Gastroesophageal sphincter (tissue), 4 donors: ENCODE measurements around the gene UMAD1. TPM values are rescaled to one million over a fixed set of nuclear protein-coding genes. Genes with fewer than 3 reads are reported as not detected.
"Not testable (repeated sequence)": the region's sequence is repeated elsewhere in the genome, so short reads cannot be mapped to it uniquely, and the experiment has no call there.

ENCODE experiments used
- ATAC-seq: fragments of 150-250 bp; one replicate; pipeline ENCODE4 v1.9.1; 2016; ENCODE audit warnings: mild to moderate bottlenecking, moderate library complexity
- H3K27ac ChIP-seq, 4 donors: fragments of 200-600 bp; sonication (generic) in 3 of 4; 1 replicate in 3 of 4; 2 replicates in 1 of 4; pipeline ENCODE4 v1.5.1; 2016 to 2019
- H3K27me3 ChIP-seq: fragments of 200-600 bp; sonication (generic); one replicate; pipeline ENCODE4 v1.5.1; 2019
- H3K36me3 ChIP-seq, 2 donors: fragments of 200-600 bp; sonication (generic); one replicate each; pipeline ENCODE4 v1.5.1; 2019; ENCODE audit warnings: control low read depth in 1 of 2
- H3K4me1 ChIP-seq, 3 donors: fragments of 200-600 bp; sonication (generic); 1 replicate in 2 of 3; 2 replicates in 1 of 3; pipeline ENCODE4 v1.5.1; 2016 to 2019; ENCODE audit warnings: control low read depth in 2 of 3
- H3K4me3 ChIP-seq, 2 donors: fragments of 200-600 bp; sonication (generic); one replicate each; pipeline ENCODE4 v1.5.1; 2019; ENCODE audit warnings: mild to moderate bottlenecking in 1 of 2, moderate library complexity in 1 of 2
- H3K9me3 ChIP-seq, 3 donors: fragments of 200-600 bp; sonication (generic); one replicate each; pipeline ENCODE4 v1.5.1; 2017 to 2019; ENCODE audit warnings: control low read depth in 2 of 3
- EP300 ChIP-seq: sonication (generic); formaldehyde crosslinking; IDR thresholded peaks from one replicate; pipeline ENCODE4 v1.6.1; 2017; ENCODE audit warnings: antibody characterized with exemption, mild to moderate bottlenecking
- POLR2A ChIP-seq, 2 donors: fragments of 450-650 bp; IDR thresholded peaks; one replicate each; pipeline ENCODE4 v1.6.1; 2017; ENCODE audit warnings: antibody characterized with exemption in 2 of 2, mild to moderate bottlenecking in 2 of 2, moderate library complexity in 1 of 2
- POLR2AphosphoS5 ChIP-seq: sonication (generic); formaldehyde crosslinking; IDR thresholded peaks from one replicate; pipeline ENCODE4 v1.6.1; 2017; ENCODE audit warnings: antibody characterized with exemption
- WGBS, 2 donors: methylation state at CpG; one replicate each; pipeline ENCODE4 v1.1.5; 2018; ENCODE audit warnings: low coverage in 1 of 2; 5-methylcytosine and 5-hydroxymethylcytosine counted together
- total RNA-seq, 4 donors: library from RNA; depleted of rRNA; stranded (reverse); fragments of >200 nt; gene quantifications; one replicate each; pipeline ENCODE4 v1.1.0, GENCODE V29; 2016
- TF ChIP-seq, protein P1 (sequence below), 4 experiments: fragments of 200-600 bp in 2 of 4; fragments of 450-650 bp in 2 of 4; sonication (generic) in 1 of 4; IDR thresholded peaks; one replicate each; pipeline ENCODE4 v1.5.1; 2017 to 2019; ENCODE audit warnings: antibody characterized with exemption in 4 of 4, mild to moderate bottlenecking in 2 of 4, moderate library complexity in 2 of 4

The UMAD1 gene
- total RNA-seq, 4 donors from 2014 or later: 7.4 to 24.4 (median 15.9) TPM

DNA sequence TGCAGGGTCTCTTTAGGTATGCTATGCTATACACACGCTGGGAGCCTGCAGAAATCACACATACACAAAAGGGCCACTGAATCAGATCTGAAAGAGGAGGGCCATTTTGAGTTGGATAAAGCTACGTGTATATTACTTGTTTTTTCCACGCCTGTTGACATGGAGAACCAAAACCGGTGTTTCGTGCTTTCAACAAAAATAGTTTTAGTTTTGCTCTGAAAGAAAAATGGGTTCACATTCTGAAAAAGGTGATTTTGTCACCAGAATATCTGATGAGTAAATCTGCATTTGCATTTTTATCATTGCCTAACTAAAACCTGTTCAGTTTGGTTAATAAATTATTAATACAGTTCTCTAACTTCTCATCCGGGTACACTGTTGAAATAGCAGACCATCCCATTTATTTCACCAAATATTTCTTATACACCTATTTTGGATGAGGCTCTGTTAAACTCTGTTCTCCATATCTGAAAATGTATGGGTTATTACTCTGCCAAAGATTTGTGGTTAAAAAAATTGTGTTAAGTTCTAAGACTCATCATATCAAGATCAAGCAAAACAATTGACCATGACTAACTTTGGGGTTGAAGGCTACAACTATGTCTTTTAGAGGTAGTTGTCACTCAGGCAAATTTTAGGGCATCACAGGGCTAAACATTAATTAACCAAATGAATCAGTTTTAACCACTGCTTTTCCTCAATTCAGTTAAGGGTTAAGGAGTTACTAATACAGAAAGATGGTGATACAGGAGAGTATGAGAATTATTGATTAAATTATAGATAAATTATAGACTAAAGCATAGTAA is 179.1 kb downstream of the UMAD1 start:
- H3K9me3 ChIP-seq: no peaks in the 10 kb centered on the region
- H3K4me3 ChIP-seq: no peak overlapping the region
- TF ChIP-seq EP300 (no peak), POLR2AphosphoS5 (no peak), POLR2A (IDR thresholded peaks at IDR 0.05) (no peak)
- TF ChIP-seq, protein P1, sequence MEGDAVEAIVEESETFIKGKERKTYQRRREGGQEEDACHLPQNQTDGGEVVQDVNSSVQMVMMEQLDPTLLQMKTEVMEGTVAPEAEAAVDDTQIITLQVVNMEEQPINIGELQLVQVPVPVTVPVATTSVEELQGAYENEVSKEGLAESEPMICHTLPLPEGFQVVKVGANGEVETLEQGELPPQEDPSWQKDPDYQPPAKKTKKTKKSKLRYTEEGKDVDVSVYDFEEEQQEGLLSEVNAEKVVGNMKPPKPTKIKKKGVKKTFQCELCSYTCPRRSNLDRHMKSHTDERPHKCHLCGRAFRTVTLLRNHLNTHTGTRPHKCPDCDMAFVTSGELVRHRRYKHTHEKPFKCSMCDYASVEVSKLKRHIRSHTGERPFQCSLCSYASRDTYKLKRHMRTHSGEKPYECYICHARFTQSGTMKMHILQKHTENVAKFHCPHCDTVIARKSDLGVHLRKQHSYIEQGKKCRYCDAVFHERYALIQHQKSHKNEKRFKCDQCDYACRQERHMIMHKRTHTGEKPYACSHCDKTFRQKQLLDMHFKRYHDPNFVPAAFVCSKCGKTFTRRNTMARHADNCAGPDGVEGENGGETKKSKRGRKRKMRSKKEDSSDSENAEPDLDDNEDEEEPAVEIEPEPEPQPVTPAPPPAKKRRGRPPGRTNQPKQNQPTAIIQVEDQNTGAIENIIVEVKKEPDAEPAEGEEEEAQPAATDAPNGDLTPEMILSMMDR (IDR thresholded peaks at IDR 0.05): no peak
- WGBS, 2 donors: 87 to 89% methylated on average over 4 to 6 of the region's 6 CpGs
- peaks cover 0 to 4% of the 10 kb centered on the region in 2 donors for H3K36me3 ChIP-seq
- no peak for ATAC-seq
- no peak overlapping the region for H3K27ac ChIP-seq
- H3K27me3 ChIP-seq: no peaks in the 10 kb centered on the region
- no peaks in the 10 kb centered on the region for H3K4me1 ChIP-seq

DNA sequence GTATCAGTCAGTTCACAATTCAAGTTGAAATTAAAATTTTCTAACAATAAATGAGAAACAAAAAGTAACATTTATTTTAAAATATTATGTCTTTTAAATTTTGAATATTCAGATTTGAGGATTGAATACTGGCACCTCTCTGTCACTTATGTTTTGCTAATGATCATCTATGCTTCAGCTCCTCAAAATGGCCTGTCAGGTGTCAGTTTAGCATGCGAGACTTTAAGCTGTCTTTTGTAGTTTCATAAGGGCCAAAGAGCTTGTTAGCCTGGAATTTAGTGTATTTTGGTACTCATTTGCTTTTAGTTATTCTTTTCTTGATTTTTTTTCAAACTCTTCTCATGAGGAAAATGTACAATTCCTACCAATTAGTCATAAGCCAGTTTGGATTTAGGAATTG is 179.9 kb downstream of the UMAD1 start:
- 92 to 100% methylated on average over 1 of the region's 1 CpG for WGBS, 2 donors

DNA sequence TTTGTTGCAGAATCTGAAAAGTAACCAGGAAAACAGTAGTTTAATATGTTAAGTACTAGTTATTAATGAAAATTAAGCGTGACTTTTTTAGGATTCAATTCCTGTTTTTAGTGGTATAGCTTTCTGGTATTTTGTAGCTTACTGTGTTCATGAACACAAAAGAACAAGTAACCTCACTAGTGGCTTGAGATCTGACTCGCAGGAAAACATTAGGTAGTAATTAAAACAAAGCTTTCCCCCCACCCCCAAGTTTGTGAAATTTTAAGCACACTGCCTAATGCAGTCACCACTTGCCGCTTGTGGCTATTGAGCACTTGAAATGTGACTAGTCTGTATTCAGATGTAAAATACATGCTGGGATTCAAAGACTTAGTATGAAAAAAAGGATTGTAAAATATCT is 180.4 kb downstream of the UMAD1 start:
- no peaks in the 10 kb centered on the region for H3K36me3 ChIP-seq
- H3K4me1 ChIP-seq: no peaks in the 10 kb centered on the region
- no peak for ATAC-seq
- H3K27me3 ChIP-seq: no peaks in the 10 kb centered on the region
- no peak overlapping the region for H3K4me3 ChIP-seq
- no peak overlapping the region for H3K27ac ChIP-seq
- H3K9me3 ChIP-seq: no peaks in the 10 kb centered on the region
- TF ChIP-seq POLR2A (IDR thresholded peaks at IDR 0.05): no peak
- no peak for TF ChIP-seq POLR2AphosphoS5
- no peak for TF ChIP-seq EP300
- TF ChIP-seq, protein P1 (IDR thresholded peaks at IDR 0.05): no peak
- WGBS, 2 donors: 90 to 92% methylated on average over 3 of the region's 3 CpGs

More for the DNA sequence above, 179.9 kb downstream of the UMAD1 start:
- H3K4me1 ChIP-seq: no peaks in the 10 kb centered on the region
- H3K36me3 ChIP-seq: no peaks in the 10 kb centered on the region
- no peaks in the 10 kb centered on the region for H3K27me3 ChIP-seq
- H3K9me3 ChIP-seq: no peaks in the 10 kb centered on the region
- no peak overlapping the region for H3K4me3 ChIP-seq
- TF ChIP-seq POLR2A (IDR thresholded peaks at IDR 0.05): no peak
- TF ChIP-seq EP300: no peak
- H3K27ac ChIP-seq: no peak overlapping the region
- ATAC-seq: no peak

DNA sequence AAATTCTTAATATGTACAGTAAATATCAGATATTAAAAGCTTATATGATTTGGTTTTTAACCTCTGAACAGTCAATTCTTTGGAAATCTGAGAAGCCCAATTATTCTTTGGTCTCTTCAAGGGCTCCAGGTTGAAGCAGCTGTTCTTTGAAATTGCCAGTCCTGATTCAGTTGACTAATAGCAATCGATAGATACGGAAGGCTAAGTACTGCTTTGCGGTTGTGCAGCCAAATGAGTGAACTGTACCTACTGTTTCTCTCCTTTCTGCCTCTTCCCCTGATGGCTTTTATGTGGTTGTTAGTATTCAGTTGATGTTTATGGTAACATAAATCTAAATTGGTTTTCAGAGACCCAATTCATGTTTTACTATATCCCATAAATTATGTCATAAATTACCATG is 181.0 kb downstream of the UMAD1 start:
- no peak overlapping the region for H3K27ac ChIP-seq
- ATAC-seq: no peak
- WGBS, 2 donors: 95% methylated on average over 3 of the region's 3 CpGs

DNA sequence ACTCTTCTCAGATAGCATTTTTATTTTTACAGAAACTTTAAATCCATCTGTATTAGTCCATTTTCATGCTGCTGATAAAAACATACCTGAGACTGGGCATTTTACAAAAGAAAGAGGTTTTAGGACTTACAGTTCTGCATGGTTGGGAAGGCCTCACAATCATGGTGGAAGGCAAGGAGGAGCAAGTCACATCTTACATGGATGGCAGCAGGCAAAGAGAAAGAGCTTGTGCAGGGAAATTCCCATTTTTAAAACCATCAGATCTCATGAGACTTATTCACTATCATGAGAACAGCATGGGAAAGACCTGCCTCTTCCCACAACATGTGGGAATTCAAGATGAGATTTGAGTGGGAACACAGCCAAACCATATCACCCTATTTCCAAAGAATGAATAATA is 184.7 kb downstream of the UMAD1 start:
- not testable (repeated sequence) for H3K27ac ChIP-seq, ATAC-seq, H3K4me3 ChIP-seq, H3K4me1 ChIP-seq, H3K27me3 ChIP-seq, H3K36me3 ChIP-seq, H3K9me3 ChIP-seq

More for the DNA sequence above, 181.0 kb downstream of the UMAD1 start:
- no peaks in the 10 kb centered on the region for H3K9me3 ChIP-seq
- H3K36me3 ChIP-seq: no peaks in the 10 kb centered on the region
- H3K4me3 ChIP-seq: no peak overlapping the region
- H3K27me3 ChIP-seq: no peaks in the 10 kb centered on the region
- TF ChIP-seq, protein P1 (IDR thresholded peaks at IDR 0.05): no peak
- TF ChIP-seq EP300: no peak
- no peak for TF ChIP-seq POLR2A (IDR thresholded peaks at IDR 0.05)
- TF ChIP-seq POLR2AphosphoS5: no peak
- H3K4me1 ChIP-seq: no peaks in the 10 kb centered on the region

DNA sequence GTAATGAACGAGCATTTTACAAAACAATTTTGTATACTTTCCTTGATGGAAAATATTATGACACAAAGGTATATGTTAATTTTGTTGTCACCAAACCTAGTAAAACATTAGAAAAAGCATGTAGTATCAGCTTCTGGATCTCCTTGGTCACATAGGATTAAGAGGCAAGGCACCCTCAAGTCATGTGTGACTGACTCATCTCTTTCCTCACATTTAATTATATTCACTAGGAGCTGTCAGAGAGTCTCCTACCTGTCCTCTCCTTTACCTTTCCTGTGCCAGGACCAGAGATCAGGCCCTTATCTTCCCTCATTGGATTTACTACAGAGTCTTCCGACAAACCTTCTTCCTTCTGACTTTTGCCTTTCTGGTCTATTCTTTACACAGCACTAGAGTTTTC is 189.1 kb downstream of the UMAD1 start:
- Histone ChIP-seq H3K4me1 (peaks cover 0 to 7% (median 0%) of the 10 kb centered on the region in 3 donors), H3K27me3 (no peaks in the 10 kb centered on the region), H3K36me3 (no peaks in the 10 kb centered on the region), H3K27ac (no peak overlapping the region), H3K9me3 (no peaks in the 10 kb centered on the region), H3K4me3 (no peak overlapping the region)
- no peak for ATAC-seq
- WGBS, 2 donors: 98 to 100% methylated on average over 2 of the region's 2 CpGs
- TF ChIP-seq POLR2A (IDR thresholded peaks at IDR 0.05) (no peak), EP300 (no peak), POLR2AphosphoS5 (no peak)
- TF ChIP-seq, protein P1 (IDR thresholded peaks at IDR 0.05): no peak
